ENCODE measurements around the gene ARID5A.
"Not testable (repeated sequence)": the region's sequence is repeated elsewhere in the genome, so short reads cannot be mapped to it uniquely, and the experiment has no call there.

ARID5A gene

DNA sequence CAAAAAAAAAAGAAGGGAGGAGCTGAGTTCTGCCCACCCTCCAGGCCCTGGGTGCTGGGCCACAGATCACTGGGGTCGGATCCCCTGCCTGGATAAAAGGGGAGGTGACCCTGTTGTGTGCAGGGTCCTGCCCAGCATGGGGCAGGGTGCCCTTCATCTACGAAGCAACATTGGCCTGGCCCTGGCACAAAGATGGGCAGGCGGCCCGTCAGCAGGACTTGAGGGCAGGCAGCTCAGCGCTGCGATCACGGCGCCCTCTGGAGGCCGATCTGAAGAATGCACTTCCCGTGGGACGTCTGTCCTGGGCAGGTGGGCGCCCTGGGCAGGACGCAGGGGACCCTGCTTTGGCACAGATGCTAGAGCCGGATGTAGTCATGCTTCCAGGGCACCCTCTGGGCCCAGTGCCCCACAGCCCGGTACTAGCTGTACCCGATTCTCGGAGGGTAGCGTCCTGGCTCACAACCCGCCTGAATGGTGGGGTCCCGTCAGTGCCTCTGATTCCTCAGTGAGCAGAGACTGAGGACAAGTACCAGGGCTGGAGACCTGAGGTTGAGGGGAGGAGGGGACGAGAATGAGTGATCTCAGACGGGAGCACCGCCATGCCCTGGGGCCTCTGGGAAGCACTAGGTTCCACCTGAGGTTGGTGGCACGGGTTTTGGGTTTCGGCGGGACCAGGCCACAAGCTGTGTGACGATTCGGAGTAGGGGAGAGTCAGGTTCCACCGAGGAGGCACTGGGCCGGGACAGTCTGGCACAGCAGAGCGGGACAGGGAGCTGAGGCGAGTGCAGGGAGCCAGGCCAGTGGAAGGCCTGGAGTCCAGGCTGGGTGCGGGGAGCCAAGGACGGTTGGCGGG lies 18.0 kb downstream of the ARID5A start:
- Histone ChIP-seq H3K4me1 (ENCODE audit: control insufficient read depth in 1 of 2, insufficient read depth in 2 of 2, low read length in 2 of 2) (peaks cover 0 to 1% of the 10 kb centered on the region in 2 donors), H3K4me3 (ENCODE audit: low read depth in 1 of 2, low read length in 2 of 2) (peak overlapping the region in 1 of 2 donors; percentile 15), H3K36me3 (ENCODE audit: control insufficient read depth in 1 of 2, insufficient read depth in 2 of 2, low read length in 2 of 2) (peaks cover 7 to 31% of the 10 kb centered on the region in 2 donors), H3K27ac (ENCODE audit: low read length) (no peak overlapping the region), H3K27me3 (ENCODE audit: low read depth, low read length) (no peaks in the 10 kb centered on the region), H3K9me3 (ENCODE audit: control insufficient read depth in 1 of 2, low read length in 2 of 2) (no peaks in the 10 kb centered on the region)

DNA sequence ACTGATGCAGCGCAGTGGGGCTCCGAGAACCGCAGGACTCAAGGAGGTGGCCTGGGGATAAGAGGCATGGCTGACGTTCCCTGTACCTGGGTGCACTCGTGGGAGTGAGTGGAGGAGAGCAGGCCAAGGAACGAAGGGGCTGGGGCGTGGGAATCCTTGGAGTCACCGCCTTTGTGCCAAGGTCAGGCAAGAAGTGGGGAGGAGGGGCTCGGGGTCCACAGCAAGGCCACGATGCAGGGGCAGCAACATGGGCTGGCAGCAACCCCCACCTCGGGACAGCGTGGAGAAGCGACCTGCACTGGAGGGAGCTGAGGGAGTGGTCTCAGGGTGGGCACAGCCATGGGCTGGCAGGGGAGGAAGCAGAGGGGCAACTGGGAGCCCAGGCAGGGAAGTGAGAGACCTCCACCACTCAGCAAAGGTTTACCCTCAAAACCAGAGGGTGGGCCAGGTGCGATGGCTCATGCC lies 18.6 kb downstream of the ARID5A start:
- H3K4me1 ChIP-seq (ENCODE audit: control insufficient read depth in 1 of 2, insufficient read depth in 2 of 2, low read length in 2 of 2): no peaks in the 10 kb centered on the region
- no peak overlapping the region for H3K4me3 ChIP-seq (ENCODE audit: low read depth in 1 of 2, low read length in 2 of 2)
- no peak overlapping the region for H3K27ac ChIP-seq (ENCODE audit: low read length)
- H3K27me3 ChIP-seq (ENCODE audit: low read depth, low read length): no peaks in the 10 kb centered on the region
- H3K9me3 ChIP-seq (ENCODE audit: control insufficient read depth in 1 of 2, low read length in 2 of 2): no peaks in the 10 kb centered on the region
- H3K36me3 ChIP-seq (ENCODE audit: control insufficient read depth in 1 of 2, insufficient read depth in 2 of 2, low read length in 2 of 2): peaks cover 5 to 25% of the 10 kb centered on the region in 2 donors

DNA sequence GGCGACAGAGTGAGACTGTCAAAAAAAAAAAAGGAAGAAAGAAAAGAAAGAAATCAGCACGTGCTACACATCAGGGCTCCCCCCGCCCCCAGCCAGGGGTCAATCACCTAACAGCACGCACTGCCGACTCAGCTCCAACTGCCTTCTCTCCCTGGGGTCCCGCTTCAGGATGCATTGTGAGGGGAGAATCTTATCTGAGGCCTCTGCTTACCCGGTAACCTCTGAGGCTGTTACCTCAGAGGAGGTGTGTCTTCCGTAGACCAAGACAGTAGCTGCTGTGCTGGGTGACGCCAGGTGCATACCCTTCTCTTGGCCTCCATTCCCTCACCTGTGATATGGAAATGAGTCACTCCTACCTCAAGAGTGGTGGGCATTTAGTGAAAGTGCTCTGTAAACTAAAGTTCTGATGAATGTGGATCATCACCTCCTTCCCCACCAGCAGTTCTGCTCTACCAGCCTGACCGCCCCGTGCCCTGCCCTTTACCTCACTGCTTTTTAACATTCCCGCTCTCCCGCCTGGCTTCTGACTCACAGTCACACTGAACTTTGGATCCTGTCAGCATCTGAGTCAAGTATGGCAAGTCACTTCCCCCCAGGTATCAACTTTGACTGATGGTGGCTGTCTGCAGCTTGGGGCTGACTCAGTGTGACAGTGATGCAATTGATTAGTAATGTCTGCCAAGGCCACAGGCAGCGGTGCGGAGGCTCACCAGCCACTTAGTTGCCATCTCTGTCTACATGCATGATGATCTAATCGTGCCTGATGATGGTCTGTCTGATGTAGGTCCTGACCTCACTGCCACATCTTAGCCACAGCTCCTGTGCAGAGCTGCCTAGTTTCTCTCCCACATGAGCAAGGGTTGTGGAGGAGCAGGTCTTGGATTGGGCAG lies 20.1 kb downstream of the ARID5A start:
- Histone ChIP-seq H3K27me3 (ENCODE audit: low read depth, low read length) (no peaks in the 10 kb centered on the region), H3K27ac (ENCODE audit: low read length) (no peak overlapping the region), H3K4me1 (ENCODE audit: control insufficient read depth in 1 of 2, insufficient read depth in 2 of 2, low read length in 2 of 2) (no peaks in the 10 kb centered on the region), H3K4me3 (ENCODE audit: low read depth in 1 of 2, low read length in 2 of 2) (no peak overlapping the region), H3K36me3 (ENCODE audit: control insufficient read depth in 1 of 2, insufficient read depth in 2 of 2, low read length in 2 of 2) (peaks cover 0 to 10% of the 10 kb centered on the region in 2 donors), H3K9me3 (ENCODE audit: control insufficient read depth in 1 of 2, low read length in 2 of 2) (no peaks in the 10 kb centered on the region)

DNA sequence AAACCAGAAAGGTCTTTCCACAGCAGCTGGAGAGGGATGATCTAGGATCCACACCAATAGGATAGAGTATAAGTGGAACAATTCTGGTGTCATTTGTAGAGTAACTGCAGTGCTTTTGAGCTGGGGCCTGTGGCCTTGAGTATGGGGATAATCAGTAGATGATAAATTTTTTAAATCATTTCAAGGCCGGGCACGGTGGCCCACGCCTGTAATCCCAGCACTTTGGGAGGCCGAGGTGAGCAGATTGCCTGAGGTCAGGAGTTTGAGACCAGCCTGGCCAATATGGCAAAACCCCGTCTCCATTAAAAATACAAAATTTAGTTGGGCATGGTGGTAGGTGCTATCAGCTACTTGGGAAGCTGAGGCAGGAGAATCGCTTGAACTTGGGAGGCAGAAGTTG lies 20.9 kb downstream of the ARID5A start:
- H3K4me3 ChIP-seq (ENCODE audit: low read depth in 1 of 2, low read length in 2 of 2); H3K9me3 ChIP-seq (ENCODE audit: control insufficient read depth in 1 of 2, low read length in 2 of 2); H3K27me3 ChIP-seq (ENCODE audit: low read depth, low read length); H3K36me3 ChIP-seq (ENCODE audit: control insufficient read depth in 1 of 2, insufficient read depth in 2 of 2, low read length in 2 of 2); H3K27ac ChIP-seq (ENCODE audit: low read length); H3K4me1 ChIP-seq (ENCODE audit: control insufficient read depth in 1 of 2, insufficient read depth in 2 of 2, low read length in 2 of 2): not testable (repeated sequence)

DNA sequence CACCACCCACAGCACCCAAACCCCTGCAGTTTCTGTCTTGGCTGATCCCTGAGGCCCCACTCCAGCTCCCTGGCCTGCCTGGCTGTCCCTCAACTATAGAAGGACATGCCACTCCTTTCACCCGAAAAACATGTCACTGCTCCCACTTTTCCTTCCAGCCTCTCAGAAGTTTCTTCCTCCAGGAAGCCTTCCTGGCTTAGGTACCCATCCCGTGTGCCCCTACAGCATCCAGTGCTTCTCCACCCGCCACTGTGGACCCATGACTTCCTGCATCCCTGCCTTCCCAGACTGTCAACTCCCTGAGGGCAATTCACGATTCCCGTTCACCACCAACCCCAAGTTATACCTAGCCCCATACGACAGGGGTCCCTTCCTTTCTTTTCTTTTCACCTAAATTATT lies 21.5 kb downstream of the ARID5A start:
- H3K27me3 ChIP-seq (ENCODE audit: low read depth, low read length): no peaks in the 10 kb centered on the region
- no peaks in the 10 kb centered on the region for H3K36me3 ChIP-seq (ENCODE audit: control insufficient read depth in 1 of 2, insufficient read depth in 2 of 2, low read length in 2 of 2)
- no peaks in the 10 kb centered on the region for H3K9me3 ChIP-seq (ENCODE audit: control insufficient read depth in 1 of 2, low read length in 2 of 2)
- no peak overlapping the region for H3K27ac ChIP-seq (ENCODE audit: low read length)
- no peak overlapping the region for H3K4me3 ChIP-seq (ENCODE audit: low read depth in 1 of 2, low read length in 2 of 2)
- H3K4me1 ChIP-seq (ENCODE audit: control insufficient read depth in 1 of 2, insufficient read depth in 2 of 2, low read length in 2 of 2): no peaks in the 10 kb centered on the region

DNA sequence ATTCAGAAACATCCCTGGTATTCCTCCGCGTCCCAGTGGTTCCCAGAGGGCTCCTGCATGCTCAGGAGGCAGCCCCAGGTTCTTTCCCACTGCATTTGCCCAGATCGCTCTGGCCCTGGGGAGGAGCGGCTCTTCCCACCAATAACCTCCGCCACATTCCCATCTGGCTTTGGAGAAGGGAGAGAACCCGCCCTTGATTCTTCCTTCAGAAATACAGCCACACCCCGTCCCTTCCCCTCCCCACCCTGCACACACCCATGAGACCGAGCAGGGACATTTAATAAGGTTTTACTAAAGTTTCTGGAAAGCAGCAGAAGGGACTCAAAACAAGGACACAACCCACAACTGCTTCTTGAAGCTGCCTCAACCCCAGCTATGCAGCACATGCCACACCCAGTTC lies 21.9 kb downstream of the ARID5A start:
- H3K9me3 ChIP-seq (ENCODE audit: control insufficient read depth in 1 of 2, low read length in 2 of 2): no peaks in the 10 kb centered on the region
- no peak overlapping the region for H3K4me3 ChIP-seq (ENCODE audit: low read depth in 1 of 2, low read length in 2 of 2)
- no peaks in the 10 kb centered on the region for H3K4me1 ChIP-seq (ENCODE audit: control insufficient read depth in 1 of 2, insufficient read depth in 2 of 2, low read length in 2 of 2)
- no peaks in the 10 kb centered on the region for H3K36me3 ChIP-seq (ENCODE audit: control insufficient read depth in 1 of 2, insufficient read depth in 2 of 2, low read length in 2 of 2)
- H3K27me3 ChIP-seq (ENCODE audit: low read depth, low read length): no peaks in the 10 kb centered on the region
- no peak overlapping the region for H3K27ac ChIP-seq (ENCODE audit: low read length)

DNA sequence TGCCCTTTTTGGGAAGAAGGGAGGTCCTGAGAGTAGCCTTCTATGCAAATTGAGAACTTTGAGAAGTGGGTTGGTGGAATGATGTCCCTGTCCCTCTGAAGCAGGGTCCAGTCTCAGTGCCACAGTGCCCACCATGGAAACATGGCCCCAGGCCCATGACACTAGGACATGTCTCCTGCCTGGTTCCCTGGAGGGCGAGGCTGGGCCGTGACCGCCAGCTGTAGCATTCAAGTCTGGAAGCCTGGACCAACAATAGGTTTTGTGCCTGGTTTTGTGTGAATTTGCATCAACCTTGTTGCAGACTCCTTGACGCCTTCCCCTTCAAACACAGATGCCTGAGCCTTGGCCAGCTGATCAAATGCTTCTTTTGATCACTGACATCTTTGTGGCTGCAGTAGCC lies 27.5 kb downstream of the ARID5A start:
- no peak overlapping the region for H3K27ac ChIP-seq (ENCODE audit: low read length)
- no peaks in the 10 kb centered on the region for H3K9me3 ChIP-seq (ENCODE audit: control insufficient read depth in 1 of 2, low read length in 2 of 2)
- no peaks in the 10 kb centered on the region for H3K27me3 ChIP-seq (ENCODE audit: low read depth, low read length)
- H3K36me3 ChIP-seq (ENCODE audit: control insufficient read depth in 1 of 2, insufficient read depth in 2 of 2, low read length in 2 of 2): no peaks in the 10 kb centered on the region
- H3K4me1 ChIP-seq (ENCODE audit: control insufficient read depth in 1 of 2, insufficient read depth in 2 of 2, low read length in 2 of 2): no peaks in the 10 kb centered on the region
- H3K4me3 ChIP-seq (ENCODE audit: low read depth in 1 of 2, low read length in 2 of 2): no peak overlapping the region

DNA sequence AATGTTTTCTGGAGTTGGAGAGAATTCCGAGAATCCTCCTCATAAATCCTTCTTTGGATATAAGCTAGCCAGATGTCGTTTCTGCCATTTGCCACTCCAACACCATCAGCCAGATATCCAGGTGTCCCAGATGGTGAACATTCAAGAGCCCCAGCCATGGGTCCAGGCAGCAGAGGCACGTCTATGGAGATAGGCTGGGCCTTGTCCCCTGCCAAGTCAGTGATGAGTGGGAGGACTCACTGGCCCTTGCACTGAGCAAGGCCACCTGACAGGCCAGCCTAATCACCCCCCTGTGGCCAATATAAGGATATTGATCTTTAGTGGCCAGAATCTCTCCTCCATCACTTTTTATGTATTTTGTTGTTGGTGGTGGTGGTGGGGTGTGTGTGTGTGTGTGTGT lies 28.0 kb downstream of the ARID5A start:
- H3K36me3 ChIP-seq (ENCODE audit: control insufficient read depth in 1 of 2, insufficient read depth in 2 of 2, low read length in 2 of 2): no peaks in the 10 kb centered on the region
- H3K4me1 ChIP-seq (ENCODE audit: control insufficient read depth in 1 of 2, insufficient read depth in 2 of 2, low read length in 2 of 2): no peaks in the 10 kb centered on the region
- H3K27ac ChIP-seq (ENCODE audit: low read length): no peak overlapping the region
- no peaks in the 10 kb centered on the region for H3K9me3 ChIP-seq (ENCODE audit: control insufficient read depth in 1 of 2, low read length in 2 of 2)
- no peak overlapping the region for H3K4me3 ChIP-seq (ENCODE audit: low read depth in 1 of 2, low read length in 2 of 2)
- no peaks in the 10 kb centered on the region for H3K27me3 ChIP-seq (ENCODE audit: low read depth, low read length)

DNA sequence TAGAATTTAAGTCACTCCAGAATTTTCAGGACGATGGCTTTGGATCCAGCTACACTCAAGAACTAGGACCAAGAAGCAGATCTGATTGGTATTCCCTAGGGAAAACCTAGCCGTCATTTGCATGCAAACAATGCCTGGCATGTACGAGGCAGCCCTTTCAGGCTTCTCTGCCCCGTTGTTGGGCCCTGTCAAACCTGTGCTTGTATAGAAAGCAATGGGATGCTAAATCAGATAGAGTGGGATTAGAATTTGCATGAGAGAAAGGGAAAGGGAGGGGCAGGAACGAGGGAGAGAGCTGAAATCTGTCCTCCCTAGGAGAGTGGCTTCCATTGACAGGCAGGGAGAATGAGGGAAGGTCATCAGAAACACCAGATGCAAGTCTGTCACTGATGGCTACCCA lies 28.6 kb downstream of the ARID5A start:
- no peaks in the 10 kb centered on the region for H3K36me3 ChIP-seq (ENCODE audit: control insufficient read depth in 1 of 2, insufficient read depth in 2 of 2, low read length in 2 of 2)
- no peak overlapping the region for H3K27ac ChIP-seq (ENCODE audit: low read length)

DNA sequence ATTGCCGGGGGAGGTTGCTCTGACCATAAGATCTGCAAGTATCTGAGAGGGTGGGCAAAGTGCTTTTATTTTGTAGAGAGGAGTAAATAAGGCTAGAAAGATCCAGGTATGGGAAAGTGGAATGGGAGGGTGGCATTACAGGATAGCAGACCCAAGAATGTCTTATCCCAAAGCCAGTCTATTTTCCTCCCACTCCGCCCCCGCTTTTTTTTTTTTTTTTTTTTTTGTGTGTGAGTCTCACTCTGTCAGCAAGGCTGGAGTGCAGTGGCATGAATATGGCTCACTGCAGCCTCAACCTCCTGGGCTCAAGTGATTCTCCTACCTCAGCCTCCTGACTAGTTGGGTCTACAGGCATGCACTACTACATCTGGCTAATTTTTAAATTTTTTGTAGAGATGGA lies 31.5 kb downstream of the ARID5A start:
- Histone ChIP-seq H3K4me1 (ENCODE audit: control insufficient read depth in 1 of 2, insufficient read depth in 2 of 2, low read length in 2 of 2) (no peaks in the 10 kb centered on the region), H3K27ac (ENCODE audit: low read length) (no peak overlapping the region), H3K4me3 (ENCODE audit: low read depth in 1 of 2, low read length in 2 of 2) (no peak overlapping the region), H3K27me3 (ENCODE audit: low read depth, low read length) (no peaks in the 10 kb centered on the region), H3K36me3 (ENCODE audit: control insufficient read depth in 1 of 2, insufficient read depth in 2 of 2, low read length in 2 of 2) (no peaks in the 10 kb centered on the region), H3K9me3 (ENCODE audit: control insufficient read depth in 1 of 2, low read length in 2 of 2) (no peaks in the 10 kb centered on the region)

More for the DNA sequence above, 28.6 kb downstream of the ARID5A start:
- Histone ChIP-seq H3K27me3 (ENCODE audit: low read depth, low read length) (no peaks in the 10 kb centered on the region), H3K9me3 (ENCODE audit: control insufficient read depth in 1 of 2, low read length in 2 of 2) (no peaks in the 10 kb centered on the region), H3K4me3 (ENCODE audit: low read depth in 1 of 2, low read length in 2 of 2) (no peak overlapping the region), H3K4me1 (ENCODE audit: control insufficient read depth in 1 of 2, insufficient read depth in 2 of 2, low read length in 2 of 2) (no peaks in the 10 kb centered on the region)

DNA sequence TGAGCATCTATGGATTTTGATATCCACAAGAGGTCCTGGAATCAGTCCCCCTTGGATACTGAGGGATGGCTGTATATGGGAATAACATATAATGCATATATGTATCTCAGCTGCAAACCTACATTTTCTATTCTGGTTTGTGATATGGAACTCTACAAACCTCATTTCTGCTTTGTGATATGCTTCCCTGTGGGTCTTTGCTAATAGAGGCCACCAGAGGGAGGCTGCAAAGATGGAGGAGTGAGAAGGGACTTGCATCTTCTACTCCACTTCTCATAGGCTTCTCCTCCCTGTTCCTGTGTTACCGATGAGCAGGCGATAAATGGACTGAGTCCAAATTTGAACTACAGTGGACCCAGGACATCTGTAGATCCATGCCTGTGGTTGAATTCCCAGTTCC lies 37.8 kb downstream of the ARID5A start:
- H3K4me3 ChIP-seq (ENCODE audit: low read depth in 1 of 2, low read length in 2 of 2): no peak overlapping the region
- no peaks in the 10 kb centered on the region for H3K36me3 ChIP-seq (ENCODE audit: control insufficient read depth in 1 of 2, insufficient read depth in 2 of 2, low read length in 2 of 2)
- H3K9me3 ChIP-seq (ENCODE audit: control insufficient read depth in 1 of 2, low read length in 2 of 2): no peaks in the 10 kb centered on the region
- no peak overlapping the region for H3K27ac ChIP-seq (ENCODE audit: low read length)
- no peaks in the 10 kb centered on the region for H3K4me1 ChIP-seq (ENCODE audit: control insufficient read depth in 1 of 2, insufficient read depth in 2 of 2, low read length in 2 of 2)
- no peaks in the 10 kb centered on the region for H3K27me3 ChIP-seq (ENCODE audit: low read depth, low read length)

All from muscle layer of duodenum (tissue), 2 donors.